GM12878 (cell line): ENCODE data around the gene ADAMTS17. TPM values are rescaled to one million over a fixed set of nuclear protein-coding genes. Genes with fewer than 3 reads are reported as not detected.

Source experiments
- ATAC-seq: fragments of 200-7000 bp; cut with Tn5 transposase; 3 replicates; pipeline ENCODE4 v1.9.1; 2020; ENCODE audit warnings: mild to moderate bottlenecking, moderate library complexity
- BruUV-seq: library from RNA; stranded (reverse); fragments of 400-500 nt; replicated peaks from 2 replicates; lab custom pipeline; 2021; lab: Mats Ljungman, UMichigan
- CTCF ChIA-PET: fragments of 300-600 bp; sonication (Branson Sonifier 250); formaldehyde crosslinking; extraction: SDS; loops from one replicate; lab custom pipeline; 2021; ENCODE audit warnings: inconsistent platforms; lab: Yijun Ruan, JAX
- POLR2A ChIA-PET: fragments of 350-600 bp; formaldehyde crosslinking; extraction: SDS; loops from one replicate; lab custom pipeline; 2021; ENCODE audit warnings: inconsistent platforms; lab: Charles Lee
- RAD21 ChIA-PET: fragments of 300-600 bp; sonication (Branson Sonifier 250); formaldehyde crosslinking; loops from one replicate; lab custom pipeline; 2023; ENCODE audit warnings: antibody characterized with exemption; ENCODE audit not compliant: unreplicated experiment; lab: Charles Lee
- SMC1A ChIA-PET: fragments of 300-600 bp; sonication (Branson Sonifier 250); formaldehyde crosslinking; loops from one replicate; lab custom pipeline; 2023; ENCODE audit not compliant: unreplicated experiment, uncharacterized antibody; lab: Charles Lee
- DNase-seq: peaks from one replicate; pipeline ENCODE4 v3.0.0-alpha.2; 2011; ENCODE audit warnings: low read depth, low spot score
- FAIRE-seq: peaks from 3 replicates; lab custom pipeline; 2011; peaks lifted over from hg19 to GRCh38; lab: Jason Lieb, UNC
- H2AFZ ChIP-seq: 2 replicates; pipeline ENCODE4 v1.6.0; 2011; ENCODE audit warnings: low read depth, low read length, control low read depth; ENCODE audit not compliant: control insufficient read depth
- H3K27ac ChIP-seq: 2 replicates; pipeline ENCODE4 v1.5.1; 2011; ENCODE audit warnings: control low read depth; ENCODE audit not compliant: control insufficient read depth, insufficient read depth
- H3K27me3 ChIP-seq, 2 experiments: replicated peaks in 1 of 2; 2 replicates each; pipeline versions ENCODE4 v1.6.0 to v1.6.1; 2011; ENCODE audit warnings: low read length in 1 of 2; ENCODE audit not compliant: control insufficient read depth in 2 of 2, insufficient read depth in 2 of 2
- H3K36me3 ChIP-seq, 2 experiments: 2 replicates each; pipeline ENCODE4 v1.5.1; 2011; ENCODE audit warnings: low read length in 1 of 2; ENCODE audit not compliant: control insufficient read depth in 2 of 2, insufficient read depth in 2 of 2
- H3K4me1 ChIP-seq: 2 replicates; pipeline ENCODE4 v1.6.1; 2011; ENCODE audit warnings: mild to moderate bottlenecking, low read length, moderate library complexity, mixed read lengths; ENCODE audit not compliant: control insufficient read depth, insufficient read depth
- H3K4me2 ChIP-seq: 2 replicates; pipeline ENCODE4 v1.6.0; 2011; ENCODE audit warnings: control low read depth; ENCODE audit not compliant: control insufficient read depth, insufficient read depth
- H3K4me3 ChIP-seq: fragments of 200-600 bp; sonication (generic); 2 replicates; pipeline ENCODE4 v1.5.1; 2016
- H3K79me2 ChIP-seq: 2 replicates; pipeline ENCODE4 v1.6.0; 2011; ENCODE audit warnings: low read length; ENCODE audit not compliant: control insufficient read depth, insufficient read depth
- H3K9ac ChIP-seq: 2 replicates; pipeline ENCODE4 v1.8.0; 2011; ENCODE audit warnings: low read length, control low read depth, mixed read lengths; ENCODE audit not compliant: control insufficient read depth, insufficient read depth
- H3K9me3 ChIP-seq: replicated peaks from 3 replicates; pipeline ENCODE4 v1.5.1; 2011; ENCODE audit warnings: mild to moderate bottlenecking, low read length; ENCODE audit not compliant: control insufficient read depth, insufficient read depth
- H4K20me1 ChIP-seq: 2 replicates; pipeline ENCODE4 v1.6.0; 2011; ENCODE audit not compliant: control insufficient read depth, insufficient read depth
- BCL11A ChIP-seq: IDR thresholded peaks from 2 replicates; pipeline ENCODE4 v1.6.1; 2011; ENCODE audit warnings: low read depth, low read length
- KLF5 ChIP-seq: fragments of 450-650 bp; IDR thresholded peaks from 2 replicates; pipeline ENCODE4 v1.6.1; 2014; ENCODE audit warnings: mild to moderate bottlenecking; ENCODE audit not compliant: partially characterized antibody
- NFYB ChIP-seq: IDR thresholded peaks from 2 replicates; pipeline ENCODE4 v1.6.1; 2011; ENCODE audit warnings: low read depth, mild to moderate bottlenecking, low read length, improper control_type of control experiment, moderate library complexity; ENCODE audit not compliant: insufficient read depth
- TBL1XR1 ChIP-seq: IDR thresholded peaks from 2 replicates; pipeline ENCODE4 v1.6.1; 2012; ENCODE audit warnings: low read depth, low read length, improper control_type of control experiment
- ZNF592 ChIP-seq: fragments of 450-650 bp; IDR thresholded peaks from 2 replicates; pipeline ENCODE4 v1.6.1; 2017; ENCODE audit warnings: mild to moderate bottlenecking, moderate library complexity
- WGBS: methylation state at CpG from one replicate; pipeline ENCODE4 v1.1.6; 2016; ENCODE audit warnings: low lambda C conversion rate; ENCODE audit not compliant: insufficient replicate concordance, insufficient coverage; ENCODE audit errors: missing lambda C conversion rate; 5-methylcytosine and 5-hydroxymethylcytosine counted together
- in situ Hi-C: fragments of 300-500 bp; cut with MboI; formaldehyde crosslinking; loops from 9 replicates; pipeline ENCODE4 v1.14.3; 2018; ENCODE audit warnings: mixed read lengths
- intact Hi-C: fragments of 100-400 bp; cut with micrococcal nuclease; formaldehyde crosslinking; loops from one replicate; pipeline ENCODE4 v1.14.2; 2022; ENCODE audit not compliant: unreplicated experiment
- polyA plus RNA-seq, 11 experiments: library from polyadenylated mRNA; depleted of rRNA in 4 of 11; unstranded in 6 of 11; stranded (reverse) in 5 of 11; fragments of >200 nt; fragmentation: Nextera tagmentation in 4 of 11; fragmentation: Illumina TruSeq in 1 of 11; extraction: Ambion mirVana in 4 of 11; extraction: Trizol in 1 of 11; gene quantifications; 1 replicate in 1 of 11; 2 replicates in 10 of 11; pipeline versions ENCODE4 v1.2.1 to v1.2.3, GENCODE V29; 2011 to 2016; ENCODE audit warnings: inconsistent platforms in 2 of 11, missing spikeins in 2 of 11, low read depth in 1 of 11
- total RNA-seq, 4 experiments: library from RNA; depleted of rRNA in 3 of 4; stranded (reverse); fragments of >200 nt in 3 of 4; fragmentation: Illumina TruSeq in 1 of 4; extraction: Trizol in 1 of 4; gene quantifications; 2 replicates each; pipeline versions ENCODE4 v1.2.1 to v1.2.3, GENCODE V29; 2013 to 2021

The ADAMTS17 gene
- total and polyA plus RNA-seq, 10 of the 15 experiments (the other 5 are each of a cell fraction or from before 2014, with no cell fraction given), result 0.04 to 0.50 (median 0.10) TPM; not detected in 4

- no peak for TF ChIP-seq TBL1XR1
- TF ChIP-seq BCL11A, result no peak
- no peak for TF ChIP-seq NFYB
- TF ChIP-seq KLF5, result no peak
- no peak for TF ChIP-seq ZNF592
- intact Hi-C loops, result no loop called here
- Histone ChIP-seq H3K4me3 (no peak overlapping the region), H4K20me1 (no peaks in the 10 kb centered on the region), H3K36me3 (no peaks in the 10 kb centered on the region), H3K9ac (no peak overlapping the region), H2AFZ (no peak overlapping the region), H3K27me3 (no peaks in the 10 kb centered on the region; a peak in 1 of 4 replicates), H3K27ac (no peak overlapping the region), H3K79me2 (no peaks in the 10 kb centered on the region), H3K4me2 (no peak overlapping the region), H3K9me3 (no peaks in the 10 kb centered on the region), H3K4me1 (no peaks in the 10 kb centered on the region)
- in situ Hi-C loops, result no loop called here
- DNase-seq (no peak), ATAC-seq (no peak), FAIRE-seq (no peak)
- no TSS peak for BruUV-seq
- ChIA-PET RAD21 (no interaction called here), SMC1A (no interaction called here), POLR2A (no interaction called here), CTCF (no interaction called here)
- WGBS, result 35% methylated on average over 6 of the region's 6 CpGs
These were observed 300.5 kb downstream of the ADAMTS17 start for GRCh38 chr15:100041127-100041828.
